Mucosa of descending colon (tissue), 3 donors: ENCODE results near the gene UBE2L3. TPM values are rescaled to one million over a fixed set of nuclear protein-coding genes. Genes with fewer than 3 reads are reported as not detected.

Source experiments
- ATAC-seq: fragments of 200-7000 bp; cut with Tn5 transposase; one replicate; pipeline ENCODE4 v1.9.1; 2020; ENCODE audit warnings: mild to moderate bottlenecking, moderate library complexity
- DNase-seq, 3 donors: peaks; one replicate each; pipeline ENCODE4 v3.0.0-alpha.2; 2020
- H3K36me3 ChIP-seq: fragments of 200-600 bp; one replicate; pipeline ENCODE4 v1.8.0; 2021; ENCODE audit warnings: low read depth, mild to moderate bottlenecking
- H3K4me1 ChIP-seq: fragments of 200-600 bp; one replicate; pipeline ENCODE4 v1.8.0; 2021; ENCODE audit warnings: low read depth, mild to moderate bottlenecking
- H3K4me3 ChIP-seq: fragments of 200-600 bp; one replicate; pipeline ENCODE4 v1.8.0; 2021; ENCODE audit warnings: mild to moderate bottlenecking
- H3K9me3 ChIP-seq: fragments of 200-600 bp; one replicate; pipeline ENCODE4 v1.8.0; 2021; ENCODE audit warnings: mild to moderate bottlenecking
- intact Hi-C, 2 donors: fragments of 100-400 bp; cut with DNase I in 1 of 2; cut with micrococcal nuclease in 1 of 2; formaldehyde crosslinking; loops; one replicate each; pipeline versions ENCODE4 v1.11.0 to v1.11.1; 2022; cut with DNase I, micrococcal nuclease
- total RNA-seq, 3 donors: library from RNA; stranded (reverse); fragmentation: NEBNext Ultra II Directional in 2 of 3; extraction: Animal tissue kit (Norgen Biotek cat#: 25700) in 2 of 3; gene quantifications; one replicate each; pipeline versions ENCODE4 v1.2.1 to v1.2.4, GENCODE V29; 2021 to 2023
- TF ChIP-seq, protein P1 (sequence below): fragments of 200-600 bp; IDR thresholded peaks from one replicate; pipeline ENCODE4 v1.8.0; 2022; ENCODE audit warnings: antibody characterized with exemption, mild to moderate bottlenecking
- donor health status: DM: no; HTN: no; CAD: no; lungs with moderate emphysema.
- donor health status: DM: no; HTN: no; CAD: no.
- donor health status: DM: no; HTN: yes; CAD: no.

Gene UBE2L3
- total RNA-seq, 3 donors from 2014 or later: 52.6 to 60.9 (median 60.7) TPM

DNA sequence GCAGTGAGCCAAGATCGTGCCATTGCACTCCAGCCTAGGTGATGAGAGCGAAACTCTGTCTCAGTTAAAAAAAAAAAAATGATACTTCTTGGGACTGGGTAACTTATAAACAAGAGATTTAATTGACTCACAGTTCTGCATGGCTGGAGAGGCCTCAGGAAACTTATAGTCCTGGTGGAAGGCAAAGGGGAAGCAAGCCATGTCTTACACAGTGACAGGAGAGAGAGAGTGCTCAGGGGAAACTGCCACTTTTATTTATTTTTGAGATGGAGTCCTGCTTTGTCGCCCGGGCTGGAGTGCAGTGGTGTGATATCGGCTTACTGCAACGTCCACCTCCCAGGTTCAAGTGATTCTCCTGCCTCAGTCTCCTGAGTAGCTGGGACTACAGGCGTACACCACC lies 82.8 kb downstream of the UBE2L3 start:
- Histone ChIP-seq H3K36me3 (no peaks in the 10 kb centered on the region), H3K4me3 (no peak overlapping the region), H3K9me3 (no peaks in the 10 kb centered on the region), H3K4me1 (peaks cover 16% of the 10 kb centered on the region)
- intact Hi-C loops: no loop called here
- TF ChIP-seq, protein P1, sequence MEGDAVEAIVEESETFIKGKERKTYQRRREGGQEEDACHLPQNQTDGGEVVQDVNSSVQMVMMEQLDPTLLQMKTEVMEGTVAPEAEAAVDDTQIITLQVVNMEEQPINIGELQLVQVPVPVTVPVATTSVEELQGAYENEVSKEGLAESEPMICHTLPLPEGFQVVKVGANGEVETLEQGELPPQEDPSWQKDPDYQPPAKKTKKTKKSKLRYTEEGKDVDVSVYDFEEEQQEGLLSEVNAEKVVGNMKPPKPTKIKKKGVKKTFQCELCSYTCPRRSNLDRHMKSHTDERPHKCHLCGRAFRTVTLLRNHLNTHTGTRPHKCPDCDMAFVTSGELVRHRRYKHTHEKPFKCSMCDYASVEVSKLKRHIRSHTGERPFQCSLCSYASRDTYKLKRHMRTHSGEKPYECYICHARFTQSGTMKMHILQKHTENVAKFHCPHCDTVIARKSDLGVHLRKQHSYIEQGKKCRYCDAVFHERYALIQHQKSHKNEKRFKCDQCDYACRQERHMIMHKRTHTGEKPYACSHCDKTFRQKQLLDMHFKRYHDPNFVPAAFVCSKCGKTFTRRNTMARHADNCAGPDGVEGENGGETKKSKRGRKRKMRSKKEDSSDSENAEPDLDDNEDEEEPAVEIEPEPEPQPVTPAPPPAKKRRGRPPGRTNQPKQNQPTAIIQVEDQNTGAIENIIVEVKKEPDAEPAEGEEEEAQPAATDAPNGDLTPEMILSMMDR: no peak
- ATAC-seq (no peak), DNase-seq (no peak)

DNA sequence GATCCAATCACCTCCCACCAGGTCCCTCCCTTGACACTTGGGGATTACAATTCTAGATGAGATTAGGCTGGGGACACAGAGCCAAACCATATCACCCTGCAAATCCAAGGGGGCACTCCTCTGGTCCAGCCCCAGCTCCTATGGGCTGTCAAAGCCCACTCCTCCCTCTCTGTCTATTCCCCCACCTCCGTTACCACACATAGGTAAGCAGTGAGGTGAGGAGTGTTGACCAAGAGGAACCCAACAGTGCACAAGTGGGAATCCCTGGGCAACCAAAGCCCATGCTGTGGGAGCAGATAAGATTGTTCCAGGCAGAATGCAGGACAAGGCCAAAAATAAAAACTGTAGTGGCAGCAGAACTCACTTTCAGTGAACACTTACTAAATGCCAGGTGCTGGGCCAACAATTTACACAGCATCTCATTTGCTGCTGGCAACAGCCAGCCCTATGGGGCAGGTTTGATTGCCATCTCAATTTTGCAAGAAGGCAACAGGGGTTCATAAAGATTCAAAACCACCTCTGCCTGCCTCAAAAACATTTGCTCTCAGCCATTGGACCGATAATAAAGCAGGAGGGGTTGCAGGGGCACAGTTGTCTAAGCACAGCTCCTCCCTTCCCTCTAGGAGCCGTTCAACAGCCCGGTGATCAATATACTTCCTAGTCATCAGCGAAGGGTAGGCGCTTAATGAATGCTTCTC lies 83.5 kb downstream of the UBE2L3 start:
- ATAC-seq (no peak), DNase-seq (no peak)
- Histone ChIP-seq H3K4me1 (peaks cover 16% of the 10 kb centered on the region), H3K36me3 (no peaks in the 10 kb centered on the region), H3K4me3 (no peak overlapping the region), H3K9me3 (no peaks in the 10 kb centered on the region)
- intact Hi-C loops: no loop called here
- TF ChIP-seq, protein P1: no peak

DNA sequence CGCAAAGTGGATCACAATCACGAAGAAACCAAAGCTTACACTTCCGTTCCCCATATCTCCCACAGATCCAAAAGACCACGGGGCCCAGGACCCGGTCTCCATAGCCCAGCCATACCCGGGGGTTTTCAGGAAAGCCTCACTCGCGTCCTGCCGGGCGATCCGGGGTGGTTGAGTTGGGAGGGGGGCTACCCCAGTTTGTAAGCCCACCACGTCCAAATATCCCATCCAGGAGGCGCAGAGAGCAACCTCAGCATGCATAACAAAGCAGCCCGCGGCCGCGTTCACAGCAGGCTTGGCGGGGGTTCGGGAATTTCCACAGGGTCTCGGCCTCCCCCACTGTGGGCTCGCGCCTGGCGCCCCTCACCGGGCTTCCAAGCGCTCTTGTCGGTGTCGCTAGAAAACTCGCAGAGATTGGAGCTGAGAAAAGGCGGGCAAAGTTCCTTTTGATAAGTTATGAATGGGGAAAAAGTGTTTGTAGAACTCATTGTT lies 84.1 kb downstream of the UBE2L3 start:
- TF ChIP-seq, protein P1: no peak
- peak; percentile 8 for ATAC-seq
- Histone ChIP-seq H3K4me1 (peaks cover 14% of the 10 kb centered on the region), H3K36me3 (no peaks in the 10 kb centered on the region), H3K4me3 (no peak overlapping the region), H3K9me3 (no peaks in the 10 kb centered on the region)
- DNase-seq: no peak
- intact Hi-C loops: no loop called here

DNA sequence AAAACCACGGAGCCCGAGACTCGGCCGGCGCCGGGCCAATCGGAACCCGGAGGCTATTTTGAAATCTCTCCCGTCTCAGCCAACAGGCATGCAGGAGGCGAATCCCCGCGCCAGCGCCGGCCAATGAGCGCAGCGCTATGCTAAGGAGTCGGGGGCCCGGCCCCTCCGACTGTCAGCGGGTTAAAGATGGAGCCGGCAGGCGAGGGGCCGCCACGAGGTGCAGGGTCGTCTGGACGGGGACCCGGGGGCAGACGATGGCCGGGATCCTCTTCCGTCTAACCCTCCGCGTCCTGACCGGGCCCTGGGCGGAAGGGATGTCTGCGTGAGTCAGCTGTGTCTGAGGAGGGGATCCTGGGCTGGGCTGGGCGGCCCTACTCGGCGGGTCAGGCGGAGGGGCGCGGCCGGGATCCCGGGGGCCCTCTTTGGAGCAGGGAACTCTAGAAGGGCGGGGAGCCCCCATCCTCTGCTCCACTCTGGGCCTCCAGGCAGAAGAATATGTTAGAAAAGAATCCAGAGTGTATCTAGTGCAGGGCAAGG lies 84.6 kb downstream of the UBE2L3 start:
- peak; percentile 88 to 89 (median 88) for DNase-seq
- peak; percentile 95 for ATAC-seq
- Histone ChIP-seq H3K4me3 (no peak overlapping the region), H3K36me3 (no peaks in the 10 kb centered on the region), H3K9me3 (no peaks in the 10 kb centered on the region), H3K4me1 (peaks cover 13% of the 10 kb centered on the region)
- TF ChIP-seq, protein P1: no peak
- intact Hi-C loops: no loop called here

DNA sequence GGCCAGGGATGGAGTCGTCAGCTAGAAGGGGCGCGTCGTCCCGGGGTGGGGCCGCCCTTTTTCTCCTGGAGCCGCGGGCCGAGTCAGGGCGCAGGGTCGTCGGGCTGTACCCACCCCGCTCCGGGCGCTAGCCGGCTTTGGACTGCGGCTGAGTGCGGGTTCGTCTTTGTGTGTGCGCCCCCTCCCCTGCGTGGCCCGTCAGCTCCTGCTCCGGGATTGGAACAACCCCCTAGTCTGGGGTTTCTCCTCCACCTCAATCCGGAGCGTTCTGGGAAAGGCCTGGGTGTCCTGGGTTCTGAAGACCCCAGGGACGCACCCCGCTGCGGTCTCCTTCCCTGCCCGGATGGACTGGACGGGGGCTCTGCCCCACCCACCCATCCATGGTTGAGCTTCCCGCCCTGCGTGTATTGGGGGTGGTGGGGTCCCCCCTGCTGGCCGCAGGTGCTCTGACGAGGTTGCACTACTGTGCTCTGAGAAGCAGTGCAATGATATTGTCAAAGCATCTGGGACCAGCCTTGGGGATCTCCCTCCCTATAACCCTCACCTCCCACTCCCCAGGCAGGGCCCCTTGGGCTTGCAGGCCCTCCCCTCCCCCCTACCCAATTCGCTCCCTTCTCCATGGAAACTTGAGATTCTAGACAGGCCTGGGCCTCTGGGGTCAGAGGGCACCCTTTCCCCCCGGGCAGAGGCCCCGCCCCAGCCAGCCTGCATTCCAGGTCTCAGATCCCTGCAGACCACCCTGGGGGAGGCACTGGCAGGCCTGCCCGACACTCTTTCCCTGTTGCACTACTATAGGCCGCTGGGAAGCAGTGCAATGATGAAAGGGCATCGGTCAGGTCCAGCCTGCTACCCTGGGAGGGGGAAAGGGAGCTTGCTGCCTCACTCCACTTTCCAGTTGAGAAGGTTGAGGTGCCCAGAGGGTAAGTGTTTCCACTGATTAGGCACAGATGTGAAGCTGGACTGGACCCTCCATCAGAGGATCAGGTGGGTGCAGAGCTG lies 85.3 kb downstream of the UBE2L3 start:
- no peak for DNase-seq
- no peaks in the 10 kb centered on the region for H3K36me3 ChIP-seq
- no peak overlapping the region for H3K4me3 ChIP-seq
- peaks cover 17% of the 10 kb centered on the region for H3K4me1 ChIP-seq
- no peak for ATAC-seq
- intact Hi-C loops: no loop called here
- TF ChIP-seq, protein P1: no peak
- H3K9me3 ChIP-seq: no peaks in the 10 kb centered on the region
